Neutrophil (primary cell): ENCODE measurements around the gene MACROD1.

Source experiments
- H3K27ac ChIP-seq: fragments of 200-600 bp; sonication (generic); 2 replicates; pipeline ENCODE4 v1.5.1; 2016; ENCODE audit warnings: mild to moderate bottlenecking, moderate library complexity
- H3K27me3 ChIP-seq: fragments of 200-600 bp; sonication (generic); 2 replicates; pipeline ENCODE4 v1.6.0; 2016; ENCODE audit warnings: mild to moderate bottlenecking
- H3K36me3 ChIP-seq: fragments of 200-600 bp; sonication (generic); 2 replicates; pipeline ENCODE4 v1.5.1; 2017
- H3K4me1 ChIP-seq, 2 experiments: fragments of 200-600 bp in 1 of 2; sonication (generic) in 1 of 2; 1 replicate in 1 of 2; 2 replicates in 1 of 2; pipeline versions ENCODE4 v1.5.1 to v1.6.1; 2013 to 2016; ENCODE audit warnings: low read depth in 1 of 2, low read length in 1 of 2, mild to moderate bottlenecking in 1 of 2, moderate library complexity in 1 of 2; ENCODE audit not compliant: control insufficient read depth in 1 of 2, insufficient read depth in 1 of 2
- H3K4me3 ChIP-seq, 2 experiments: fragments of 200-600 bp in 1 of 2; sonication (generic) in 1 of 2; 1 replicate in 1 of 2; 2 replicates in 1 of 2; pipeline ENCODE4 v1.5.1; 2013 to 2016; ENCODE audit warnings: low read depth in 1 of 2, low read length in 1 of 2, mild to moderate bottlenecking in 1 of 2, moderate library complexity in 1 of 2
- H3K9me3 ChIP-seq: fragments of 200-600 bp; sonication (generic); 2 replicates; pipeline ENCODE4 v1.5.1; 2016
- CTCF ChIP-seq: fragments of 200-600 bp; sonication (generic); IDR thresholded peaks from 2 replicates; pipeline ENCODE4 v1.5.1; 2016; ENCODE audit warnings: antibody characterized with exemption

The MACROD1 gene

GRCh38 chr11:64094463-64095260 lies 71.3 kb downstream of the MACROD1 start:
- Histone ChIP-seq H3K36me3 (no peaks in the 10 kb centered on the region), H3K4me1 (peaks cover 0 to 4% of the 10 kb centered on the region in 2 experiments), H3K27ac (no peak overlapping the region), H3K9me3 (no peaks in the 10 kb centered on the region), H3K4me3 (no peak overlapping the region), H3K27me3 (peaks cover 40% of the 10 kb centered on the region)
- TF ChIP-seq CTCF, result no peak

GRCh38 chr11:64093233-64094039 lies 72.5 kb downstream of the MACROD1 start:
- Histone ChIP-seq H3K36me3 (no peaks in the 10 kb centered on the region), H3K4me3 (no peak overlapping the region), H3K27ac (no peak overlapping the region), H3K27me3 (peaks cover 44% of the 10 kb centered on the region), H3K4me1 (peaks cover 0 to 4% of the 10 kb centered on the region in 2 experiments), H3K9me3 (no peaks in the 10 kb centered on the region)
- TF ChIP-seq CTCF, result no peak

- Histone ChIP-seq H3K4me3 (no peak overlapping the region), H3K4me1 (peaks cover 0 to 4% of the 10 kb centered on the region in 2 experiments), H3K9me3 (no peaks in the 10 kb centered on the region), H3K36me3 (no peaks in the 10 kb centered on the region), H3K27me3 (peaks cover 44% of the 10 kb centered on the region), H3K27ac (no peak overlapping the region)
- TF ChIP-seq CTCF, result no peak
These were observed 73.2 kb downstream of the MACROD1 start for GRCh38 chr11:64092761-64093136.

- TF ChIP-seq CTCF, result no peak
- Histone ChIP-seq H3K4me1 (peaks cover 0 to 4% of the 10 kb centered on the region in 2 experiments), H3K27me3 (peaks cover 44% of the 10 kb centered on the region)
These were observed 73.7 kb downstream of the MACROD1 start for GRCh38 chr11:64092111-64092760.

GRCh38 chr11:64090806-64091516 lies 75.0 kb downstream of the MACROD1 start:
- Histone ChIP-seq H3K27me3 (peaks cover 43% of the 10 kb centered on the region), H3K4me1 (peaks cover 0 to 4% of the 10 kb centered on the region in 2 experiments), H3K9me3 (no peaks in the 10 kb centered on the region), H3K36me3 (no peaks in the 10 kb centered on the region), H3K4me3 (no peak overlapping the region), H3K27ac (no peak overlapping the region)
- no peak for TF ChIP-seq CTCF

More at GRCh38 chr11:64092111-64092760, 73.7 kb downstream of the MACROD1 start:
- Histone ChIP-seq H3K4me3 (no peak overlapping the region), H3K27ac (no peak overlapping the region), H3K9me3 (no peaks in the 10 kb centered on the region), H3K36me3 (no peaks in the 10 kb centered on the region)
